HG02943 (cell line): ENCODE results near the gene VILL.

Experiments
- ATAC-seq: cut with Tn5 transposase; IDR thresholded peaks from one replicate; pipeline ENCODE4 v1.9.1; 2021; ENCODE audit warnings: mild to moderate bottlenecking, low read depth, moderate library complexity; ENCODE audit not compliant: unreplicated experiment

Gene VILL

GRCh38 chr3:37997791-37998370 lies 7.3 kb downstream of the VILL start:
- no peak for ATAC-seq

GRCh38 chr3:37999836-38000235 lies 9.2 kb downstream of the VILL start:
- no peak for ATAC-seq

- no peak for ATAC-seq
Measured at GRCh38 chr3:38000242-38000916, 9.8 kb downstream of the VILL start.

GRCh38 chr3:38000965-38001455 lies 10.4 kb downstream of the VILL start:
- ATAC-seq: no peak

- no peak for ATAC-seq
Measured at GRCh38 chr3:38001456-38002081, 11.0 kb downstream of the VILL start.

GRCh38 chr3:38002291-38002876 lies 11.8 kb downstream of the VILL start:
- ATAC-seq: no peak

- no peak for ATAC-seq
Measured at GRCh38 chr3:38002940-38003339, 12.4 kb downstream of the VILL start.

GRCh38 chr3:38003371-38003816 lies 12.8 kb downstream of the VILL start:
- ATAC-seq: no peak

GRCh38 chr3:38003817-38004414 lies 13.3 kb downstream of the VILL start:
- ATAC-seq: no peak

GRCh38 chr3:38004415-38005075 lies 14.0 kb downstream of the VILL start:
- no peak for ATAC-seq

GRCh38 chr3:38005076-38006020 lies 14.8 kb downstream of the VILL start:
- no peak for ATAC-seq

- no peak for ATAC-seq
Measured at GRCh38 chr3:38006031-38006430, 15.4 kb downstream of the VILL start.

- no peak for ATAC-seq
Measured at GRCh38 chr3:38006445-38006995, 15.9 kb downstream of the VILL start.

GRCh38 chr3:38007754-38008090 lies 17.1 kb downstream of the VILL start:
- no peak for ATAC-seq

GRCh38 chr3:38008191-38008701 lies 17.7 kb downstream of the VILL start:
- ATAC-seq: no peak

GRCh38 chr3:38008971-38009580 lies 18.5 kb downstream of the VILL start:
- no peak for ATAC-seq

GRCh38 chr3:38009807-38010591 lies 19.4 kb downstream of the VILL start:
- no peak for ATAC-seq

- no peak for ATAC-seq
Measured at GRCh38 chr3:38011111-38011510, 20.5 kb downstream of the VILL start.
